H1 (cell line): ENCODE data around the gene NINJ2. TPM values are rescaled to one million over a fixed set of nuclear protein-coding genes. Genes with fewer than 3 reads are reported as not detected.

Source experiments
- CTCF ChIA-PET: fragments of 300-600 bp; sonication (Branson Sonifier 250); formaldehyde crosslinking; loops from one replicate; lab custom pipeline; 2021; ENCODE audit not compliant: partially characterized antibody; lab: Charles Lee
- POLR2A ChIA-PET: fragments of 300-600 bp; sonication (Branson Sonifier 250); formaldehyde crosslinking; loops from one replicate; lab custom pipeline; 2021; ENCODE audit warnings: inconsistent platforms; ENCODE audit not compliant: partially characterized antibody; lab: Charles Lee
- DNase-seq, 2 experiments: peaks; one replicate each; pipeline versions ENCODE4 v3.0.0 to v3.0.0-alpha.2; 2010 to 2022; ENCODE audit warnings: low spot score in 2 of 2, low read depth in 1 of 2, mixed read lengths in 1 of 2
- FAIRE-seq: peaks from 2 replicates; lab custom pipeline; 2011; peaks lifted over from hg19 to GRCh38; lab: Jason Lieb, UNC
- H2AFZ ChIP-seq: 2 replicates; pipeline ENCODE4 v1.8.1; 2012; ENCODE audit warnings: low read length, inconsistent platforms
- H2AK5ac ChIP-seq: 2 replicates; pipeline ENCODE4 v1.6.1; 2013; ENCODE audit warnings: low read depth, low read length
- H2BK120ac ChIP-seq: replicated peaks from 2 replicates; pipeline ENCODE3; 2013; ENCODE audit warnings: low read depth, low read length, inconsistent platforms
- H2BK12ac ChIP-seq: 2 replicates; pipeline ENCODE4 v1.6.1; 2013; ENCODE audit warnings: low read depth, low read length
- H2BK15ac ChIP-seq: 2 replicates; pipeline ENCODE4 v1.6.1; 2013; ENCODE audit warnings: low read length
- H2BK20ac ChIP-seq: 2 replicates; pipeline ENCODE4 v1.6.1; 2013; ENCODE audit warnings: low read length
- H2BK5ac ChIP-seq: 2 replicates; pipeline ENCODE4 v1.6.1; 2013; ENCODE audit warnings: low read depth, low read length
- H3K14ac ChIP-seq: 2 replicates; pipeline ENCODE4 v1.6.1; 2013; ENCODE audit warnings: inconsistent platforms; ENCODE audit not compliant: insufficient read length
- H3K18ac ChIP-seq: 2 replicates; pipeline ENCODE4 v1.6.1; 2013; ENCODE audit warnings: low read length; ENCODE audit errors: extremely low read depth
- H3K23ac ChIP-seq: 2 replicates; pipeline ENCODE4 v1.6.1; 2013; ENCODE audit warnings: inconsistent platforms; ENCODE audit not compliant: insufficient read length
- H3K23me2 ChIP-seq: 2 replicates; pipeline ENCODE4 v1.6.1; 2013; ENCODE audit warnings: low read depth, low read length
- H3K27ac ChIP-seq: 2 replicates; pipeline ENCODE4 v1.6.1; 2011; ENCODE audit warnings: low read depth, low read length, inconsistent platforms
- H3K27me3 ChIP-seq, 4 experiments: replicated peaks in 1 of 4; 1 replicate in 1 of 4; 2 replicates in 3 of 4; pipeline versions ENCODE4 v1.6.1 to v1.8.1; 2011 to 2013; ENCODE audit warnings: low read length in 3 of 4, mild to moderate bottlenecking in 3 of 4, inconsistent platforms in 2 of 4, mixed read lengths in 2 of 4, moderate library complexity in 1 of 4; ENCODE audit not compliant: control insufficient read depth in 3 of 4, insufficient read depth in 3 of 4; ENCODE audit errors: extremely low read depth in 1 of 4
- H3K36me3 ChIP-seq, 4 experiments: 2 replicates each; pipeline versions ENCODE4 v1.6.1 to v1.8.1; 2011 to 2013; ENCODE audit warnings: mild to moderate bottlenecking in 4 of 4, low read length in 3 of 4, moderate library complexity in 2 of 4, control low read depth in 1 of 4, inconsistent platforms in 1 of 4; ENCODE audit not compliant: insufficient read depth in 4 of 4, control insufficient read depth in 2 of 4
- H3K4ac ChIP-seq: replicated peaks from 2 replicates; pipeline ENCODE3; 2013; ENCODE audit warnings: low read length, low read depth, mixed read lengths, inconsistent platforms; ENCODE audit not compliant: insufficient read length
- H3K4me1 ChIP-seq, 4 experiments: replicated peaks in 1 of 4; 1 replicate in 1 of 4; 2 replicates in 3 of 4; pipeline versions ENCODE4 v1.6.1 to v1.8.1; 2011 to 2013; ENCODE audit warnings: low read length in 3 of 4, inconsistent platforms in 2 of 4, mixed read lengths in 1 of 4; ENCODE audit not compliant: insufficient read depth in 4 of 4, control insufficient read depth in 3 of 4
- H3K4me2 ChIP-seq, 2 experiments: 2 replicates each; pipeline versions ENCODE4 v1.6.1 to v1.8.1; 2011 to 2013; ENCODE audit warnings: low read depth in 2 of 2, low read length in 2 of 2, control low read depth in 1 of 2, inconsistent platforms in 1 of 2, mild to moderate bottlenecking in 1 of 2; ENCODE audit not compliant: insufficient read depth in 1 of 2
- H3K4me3 ChIP-seq, 4 experiments: fragments of 200-600, 300-600 bp in 1 of 4; sonication (generic), shearing (Covaris generic), sonication (Bioruptor Twin) in 1 of 4; 2 replicates each; pipeline versions ENCODE4 v1.5.1 to v1.8.1; 2011 to 2016; ENCODE audit warnings: low read length in 4 of 4, low read depth in 3 of 4, control low read depth in 2 of 4, inconsistent platforms in 2 of 4, mild to moderate bottlenecking in 2 of 4, mixed read lengths in 1 of 4, moderate library complexity in 1 of 4; ENCODE audit not compliant: insufficient read depth in 2 of 4; ENCODE audit errors: extremely low read depth in 1 of 4
- H3K56ac ChIP-seq: replicated peaks from 2 replicates; pipeline ENCODE3; 2013; ENCODE audit warnings: low read depth, mild to moderate bottlenecking, mixed read lengths, low read length, inconsistent platforms; ENCODE audit not compliant: insufficient read length
- H3K79me1 ChIP-seq: 2 replicates; pipeline ENCODE4 v1.6.1; 2013; ENCODE audit warnings: low read depth, low read length, control low read depth
- H3K79me2 ChIP-seq, 2 experiments: 2 replicates each; pipeline versions ENCODE4 v1.6.1 to v1.8.1; 2012 to 2013; ENCODE audit warnings: low read length in 2 of 2, mild to moderate bottlenecking in 2 of 2, inconsistent platforms in 1 of 2; ENCODE audit not compliant: insufficient read depth in 2 of 2, control insufficient read depth in 1 of 2
- H3K9ac ChIP-seq, 4 experiments: replicated peaks in 1 of 4; 1 replicate in 1 of 4; 2 replicates in 3 of 4; pipeline versions ENCODE4 v1.6.1 to v1.8.1; 2011 to 2013; ENCODE audit warnings: low read depth in 3 of 4, low read length in 3 of 4, control low read depth in 2 of 4, mild to moderate bottlenecking in 2 of 4, moderate library complexity in 2 of 4, inconsistent platforms in 1 of 4; ENCODE audit errors: extremely low read depth in 1 of 4
- H3K9me3 ChIP-seq, 2 experiments: 2 replicates each; pipeline versions ENCODE4 v1.6.1 to v1.8.1; 2012 to 2013; ENCODE audit warnings: mild to moderate bottlenecking in 2 of 2, moderate library complexity in 2 of 2, control low read depth in 1 of 2, inconsistent platforms in 1 of 2, low read depth in 1 of 2, low read length in 1 of 2, mixed read lengths in 1 of 2; ENCODE audit not compliant: insufficient read depth in 2 of 2
- H4K20me1 ChIP-seq, 2 experiments: replicated peaks in 1 of 2; 2 replicates each; pipeline versions ENCODE3 to v1.8.1; 2011 to 2013; ENCODE audit warnings: inconsistent platforms in 2 of 2, low read length in 2 of 2, mild to moderate bottlenecking in 1 of 2; ENCODE audit not compliant: insufficient read depth in 2 of 2, control insufficient read depth in 1 of 2
- H4K5ac ChIP-seq: 2 replicates; pipeline ENCODE4 v1.6.1; 2013; ENCODE audit warnings: low read length, low read depth, mixed read lengths, inconsistent platforms; ENCODE audit not compliant: insufficient read length
- H4K8ac ChIP-seq: 2 replicates; pipeline ENCODE4 v1.8.0; 2013; ENCODE audit warnings: mild to moderate bottlenecking, moderate library complexity, low read length, inconsistent platforms; ENCODE audit not compliant: insufficient read depth; ENCODE audit errors: extremely low read depth
- H4K91ac ChIP-seq: replicated peaks from 2 replicates; pipeline ENCODE3; 2013; ENCODE audit warnings: low read length, mixed read lengths, inconsistent platforms; ENCODE audit not compliant: insufficient read length
- ASH2L ChIP-seq: fragments of 200-600, 300-600 bp; sonication (generic); IDR thresholded peaks from one replicate; pipeline ENCODE4 v1.7.1; 2017; ENCODE audit warnings: low read length
- EP300 ChIP-seq, 2 experiments: IDR thresholded peaks; 1 replicate in 1 of 2; 2 replicates in 1 of 2; pipeline ENCODE4 v1.6.1; 2011 to 2012; ENCODE audit warnings: low read depth in 2 of 2, low read length in 2 of 2, mild to moderate bottlenecking in 2 of 2, borderline replicate concordance in 1 of 2, inconsistent platforms in 1 of 2, moderate library complexity in 1 of 2
- TAF1 ChIP-seq: IDR thresholded peaks from 2 replicates; pipeline ENCODE4 v1.6.1; 2011; ENCODE audit warnings: mild to moderate bottlenecking, low read depth, low read length
- YY1 ChIP-seq: IDR thresholded peaks from 2 replicates; pipeline ENCODE4 v1.6.1; 2011; ENCODE audit warnings: low read depth, mild to moderate bottlenecking, low read length
- WGBS, 2 experiments: shearing (Covaris generic) in 1 of 2; methylation state at CpG; one replicate each; pipeline versions ENCODE4 v1.1.6 to v1.1.7; 2013 to 2015; ENCODE audit warnings: low lambda C conversion rate in 2 of 2, mixed read lengths in 2 of 2, inconsistent platforms in 1 of 2, low coverage in 1 of 2, missing lambda C conversion rate in 1 of 2; ENCODE audit not compliant: insufficient replicate concordance in 2 of 2, insufficient coverage in 1 of 2, insufficient read length in 1 of 2; ENCODE audit errors: extremely low coverage in 1 of 2, missing lambda C conversion rate in 1 of 2; 5-methylcytosine and 5-hydroxymethylcytosine counted together
- polyA plus RNA-seq, 7 experiments: library from polyadenylated mRNA; depleted of rRNA in 3 of 7; stranded (reverse) in 5 of 7; unstranded in 2 of 7; fragments of >200 nt in 5 of 7; fragments of 200-250 nt in 2 of 7; gene quantifications; 1 replicate in 5 of 7; 2 replicates in 1 of 7; 4 replicates in 1 of 7; pipeline versions ENCODE4 v1.2.1 to v1.2.3, GENCODE V29; 2011 to 2013; ENCODE audit warnings: missing spikeins in 2 of 7, mixed read lengths in 2 of 7
- total RNA-seq: library from RNA; stranded (reverse); fragmentation: NEBNext Ultra II Directional; extraction: Animal tissue kit (Norgen Biotek cat#: 25700); gene quantifications from 2 replicates; pipeline ENCODE4 v1.2.1, GENCODE V29; 2021

The NINJ2 gene
- total and polyA plus RNA-seq, 2 of the 8 experiments (the other 6 are each of a cell fraction or from before 2014, with no cell fraction given): 1.4 TPM; not detected in 1

DNA sequence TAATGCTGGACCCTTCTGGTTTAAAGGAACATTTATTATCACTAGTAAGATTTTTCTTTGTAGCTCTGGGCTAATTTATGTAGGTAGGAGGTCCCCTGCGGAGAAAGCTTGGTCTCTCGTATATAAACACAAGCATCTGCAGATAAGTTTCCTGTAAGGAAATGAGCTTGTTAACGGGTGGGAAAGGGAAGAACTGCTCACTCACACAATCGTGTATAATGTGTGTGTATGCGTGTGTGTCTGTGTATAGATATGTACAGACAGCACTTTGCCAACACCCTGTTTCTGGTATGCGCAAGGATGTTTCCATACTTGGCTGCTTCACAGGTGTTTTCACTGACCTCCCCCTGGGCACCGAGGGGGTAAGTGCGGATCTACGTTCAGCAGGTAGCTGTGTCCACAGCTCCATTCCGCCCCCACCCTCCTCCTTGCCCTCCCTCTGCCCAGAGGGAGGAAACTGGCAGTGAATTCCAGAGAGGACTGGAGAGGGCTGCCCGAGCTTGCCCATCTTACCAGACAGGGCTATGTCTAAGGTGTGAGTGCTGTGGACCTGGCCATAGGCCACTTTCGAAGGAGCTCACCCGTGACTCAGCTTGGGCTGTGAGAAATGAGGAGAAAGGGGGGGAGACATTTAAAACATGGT lies 65.2 kb downstream of the NINJ2 start:
- no peaks in the 10 kb centered on the region for H3K79me2 ChIP-seq
- FAIRE-seq: no peak
- peak overlapping the region; percentile 63 for H3K14ac ChIP-seq
- no peaks in the 10 kb centered on the region for H3K9me3 ChIP-seq
- H4K20me1 ChIP-seq: no peaks in the 10 kb centered on the region
- H3K27me3 ChIP-seq: no peaks in the 10 kb centered on the region
- H3K79me1 ChIP-seq: no peaks in the 10 kb centered on the region
- H4K5ac ChIP-seq: no peak overlapping the region
- H3K9ac ChIP-seq: no peak overlapping the region
- peaks cover 0 to 5% (median 1%) of the 10 kb centered on the region in 4 experiments; a peak in 3 of 7 replicates for H3K4me1 ChIP-seq
- WGBS, 2 experiments: 88% methylated on average over 13 of the region's 13 CpGs; no CpG with 5 or more reads in 1 of the 2 experiments
- no peak overlapping the region for H3K23ac ChIP-seq
- no peak for DNase-seq
- no peak overlapping the region for H2BK5ac ChIP-seq
- H3K4me2 ChIP-seq: no peak overlapping the region
- H2BK12ac ChIP-seq: 0 out of 2 replicates have a peak overlapping the region, but pooled peaks have one; percentile 60
- no peak overlapping the region for H3K4ac ChIP-seq
- H3K56ac ChIP-seq: no peak overlapping the region
- H3K23me2 ChIP-seq: no peaks in the 10 kb centered on the region; the same call in 1 of the 2 replicates
- no peak overlapping the region for H2BK15ac ChIP-seq
- TF ChIP-seq EP300 (IDR thresholded peaks at IDR 0.05; ENCODE audit: borderline replicate concordance in 1 of 2, low read depth in 2 of 2, low read length in 2 of 2) (no peak), ASH2L (no peak), YY1 (no peak), TAF1 (no peak)
- H3K36me3 ChIP-seq: no peaks in the 10 kb centered on the region
- no peak overlapping the region for H4K91ac ChIP-seq
- no peak overlapping the region for H3K4me3 ChIP-seq
- ChIA-PET CTCF (interaction anchor here (0.6 to 3.0 kb wide), 9 partner anchors 9 to 399 kb away, joined by 3 to 15 read pairs (median 3); no protein-coding TSS in a partner anchor), POLR2A (interaction anchor here (1.5 kb wide), 1 partner anchor 13 kb away, joined by 3 read pairs; no protein-coding TSS in a partner anchor)
- no peak overlapping the region for H2AK5ac ChIP-seq
- no peak overlapping the region for H3K18ac ChIP-seq
- H2BK20ac ChIP-seq: 0 out of 2 replicates have a peak overlapping the region, but pooled peaks have one; percentile 34
- H2BK120ac ChIP-seq: peak overlapping the region; percentile 15
- 0 out of 2 replicates have a peak overlapping the region, but pooled peaks have one; percentile 22 for H3K27ac ChIP-seq
- H4K8ac ChIP-seq: no peak overlapping the region; the same call in 1 of the 2 replicates
- H2AFZ ChIP-seq: peak overlapping the region; percentile 35; the same call in 1 of the 2 replicates
